HepG2 (cell line): ENCODE results near the gene CNNM4. TPM values are rescaled to one million over a fixed set of nuclear protein-coding genes. Genes with fewer than 3 reads are reported as not detected.

ENCODE experiments used
- AGO1 ChIP-seq: fragments of 200-400 bp; formaldehyde crosslinking; IDR thresholded peaks from 2 replicates; pipeline ENCODE4 v1.6.1; 2017; ENCODE audit warnings: mild to moderate bottlenecking, low read depth, low read length, moderate library complexity; ENCODE audit not compliant: poor library complexity, severe bottlenecking
- HNF1A ChIP-seq, 2 experiments: sonication (generic) in 1 of 2; formaldehyde crosslinking in 1 of 2; IDR thresholded peaks; 2 replicates each; pipeline versions ENCODE4 v1.4.0 to v1.6.1; 2016 to 2020; ENCODE audit warnings: borderline replicate concordance in 1 of 2, low read depth in 1 of 2, mild to moderate bottlenecking in 1 of 2, missing genetic modification reagents in 1 of 2
- HNRNPUL1 ChIP-seq: fragments of 200-400 bp; formaldehyde crosslinking; IDR thresholded peaks from 2 replicates; pipeline ENCODE4 v1.6.1; 2017; ENCODE audit warnings: low read depth, mild to moderate bottlenecking, low read length, moderate library complexity
- KDM5B ChIP-seq: sonication (generic); formaldehyde crosslinking; IDR thresholded peaks from 2 replicates; pipeline ENCODE4 v1.4.0; 2020; ENCODE audit warnings: missing genetic modification reagents, mild to moderate bottlenecking, borderline replicate concordance
- MLLT10 ChIP-seq: sonication (generic); formaldehyde crosslinking; IDR thresholded peaks from 2 replicates; pipeline ENCODE4 v1.4.0; 2020; ENCODE audit warnings: missing genetic modification reagents
- NFRKB ChIP-seq: fragments of 450-650 bp; IDR thresholded peaks from 2 replicates; pipeline ENCODE4 v1.6.1; 2017
- PCBP1 ChIP-seq: fragments of 200-400 bp; formaldehyde crosslinking; IDR thresholded peaks from 2 replicates; pipeline ENCODE4 v1.6.1; 2017; ENCODE audit warnings: mild to moderate bottlenecking, low read depth, low read length, borderline replicate concordance
- PTBP1 ChIP-seq: fragments of 200-400 bp; formaldehyde crosslinking; IDR thresholded peaks from 2 replicates; pipeline ENCODE4 v1.6.1; 2018; ENCODE audit warnings: low read length, low read depth; ENCODE audit not compliant: poor library complexity, severe bottlenecking
- THYN1 ChIP-seq: sonication (generic); formaldehyde crosslinking; IDR thresholded peaks from 2 replicates; pipeline ENCODE4 v1.8.1; 2023; ENCODE audit warnings: low read depth, mild to moderate bottlenecking, moderate library complexity, missing genetic modification reagents, borderline replicate concordance
- ZBTB14 ChIP-seq: sonication (generic); formaldehyde crosslinking; IDR thresholded peaks from 2 replicates; pipeline ENCODE4 v1.4.0; 2020; ENCODE audit warnings: missing genetic modification reagents
- ZFP62 ChIP-seq: sonication (generic); formaldehyde crosslinking; IDR thresholded peaks from 2 replicates; pipeline ENCODE4 v1.4.0; 2020; ENCODE audit warnings: missing genetic modification reagents
- ZKSCAN8 ChIP-seq: IDR thresholded peaks from 2 replicates; pipeline ENCODE4 v1.6.1; 2016; ENCODE audit warnings: borderline replicate concordance, missing genetic modification reagents, missing compliant biosample characterization
- ZNF276 ChIP-seq: sonication (generic); formaldehyde crosslinking; IDR thresholded peaks from 2 replicates; pipeline ENCODE4 v1.4.0; 2020; ENCODE audit warnings: mild to moderate bottlenecking, low read depth, missing genetic modification reagents
- ZNF749 ChIP-seq: sonication (generic); formaldehyde crosslinking; IDR thresholded peaks from 2 replicates; pipeline ENCODE4 v1.8.0; 2022; ENCODE audit warnings: mild to moderate bottlenecking, missing genetic modification reagents, moderate library complexity, borderline replicate concordance
- polyA plus RNA-seq, 8 experiments: library from polyadenylated mRNA; depleted of rRNA in 3 of 8; stranded (reverse) in 7 of 8; unstranded in 1 of 8; fragments of >200 nt; fragmentation: Illumina TruSeq in 4 of 8; extraction: Trizol in 4 of 8; gene quantifications; 2 replicates each; pipeline versions ENCODE4 v1.2.1 to v1.2.3, GENCODE V29; 2011 to 2016; ENCODE audit warnings: low read depth in 4 of 8, missing spikeins in 1 of 8, mixed read lengths in 1 of 8; ENCODE audit not compliant: insufficient read depth in 1 of 8
- total RNA-seq, 5 experiments: library from RNA; depleted of rRNA; stranded (reverse); fragments of >200 nt; fragmentation: Illumina TruSeq; extraction: Trizol; gene quantifications; 2 replicates each; pipeline ENCODE4 v1.2.3, GENCODE V29; 2016; ENCODE audit warnings: low read depth in 1 of 5
- TF ChIP-seq, protein P1 (sequence below): sonication (generic); formaldehyde crosslinking; IDR thresholded peaks from 2 replicates; pipeline ENCODE4 v1.4.0; 2020; ENCODE audit warnings: missing genetic modification reagents, borderline replicate concordance
- TF ChIP-seq, protein P2 (sequence below): sonication (generic); formaldehyde crosslinking; IDR thresholded peaks from 2 replicates; pipeline ENCODE4 v1.4.0; 2020; ENCODE audit warnings: missing genetic modification reagents

Gene CNNM4
- total and polyA plus RNA-seq, 2 of the 13 experiments (the other 11 are each of a cell fraction or from before 2014, with no cell fraction given) = 5.9 to 8.4 TPM

DNA sequence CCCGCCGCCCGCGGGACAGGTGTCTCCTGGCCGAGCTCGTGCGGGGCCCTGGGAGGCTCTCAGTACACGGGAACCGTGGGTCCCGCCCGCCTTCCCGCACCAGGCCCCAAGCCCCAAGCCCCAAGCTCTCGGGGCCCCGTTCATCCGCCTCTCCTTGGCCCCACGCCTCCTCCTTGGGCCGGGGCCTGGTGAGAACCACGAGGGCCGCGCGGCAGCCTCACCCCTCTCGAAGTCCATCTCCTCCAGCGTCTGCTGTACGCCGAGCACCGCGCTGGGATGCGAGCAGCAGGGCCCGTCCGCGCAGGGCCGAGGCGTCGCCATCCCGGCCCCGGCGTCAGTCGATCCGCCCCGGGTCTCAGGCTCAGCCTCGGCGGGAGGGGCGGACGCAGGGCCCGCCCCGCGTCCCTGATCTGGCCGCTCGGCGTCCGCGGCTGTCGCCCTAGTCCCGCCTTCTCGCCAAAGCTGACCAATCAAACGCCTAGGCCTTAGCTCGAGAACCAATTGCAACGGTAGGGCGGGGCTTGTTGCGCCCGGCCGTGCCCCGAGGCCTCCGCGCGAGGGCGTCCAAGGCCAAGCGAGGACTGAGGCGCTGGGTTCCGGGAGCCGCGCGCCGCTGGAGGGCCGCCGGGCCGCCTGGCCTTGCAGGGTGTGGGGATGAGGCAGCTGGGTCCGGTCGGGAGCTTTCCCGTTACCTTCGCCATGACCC, 97.1 kb downstream of the CNNM4 start, which contains the start of gene ANKRD39 (continued):
- TF ChIP-seq, protein P1, sequence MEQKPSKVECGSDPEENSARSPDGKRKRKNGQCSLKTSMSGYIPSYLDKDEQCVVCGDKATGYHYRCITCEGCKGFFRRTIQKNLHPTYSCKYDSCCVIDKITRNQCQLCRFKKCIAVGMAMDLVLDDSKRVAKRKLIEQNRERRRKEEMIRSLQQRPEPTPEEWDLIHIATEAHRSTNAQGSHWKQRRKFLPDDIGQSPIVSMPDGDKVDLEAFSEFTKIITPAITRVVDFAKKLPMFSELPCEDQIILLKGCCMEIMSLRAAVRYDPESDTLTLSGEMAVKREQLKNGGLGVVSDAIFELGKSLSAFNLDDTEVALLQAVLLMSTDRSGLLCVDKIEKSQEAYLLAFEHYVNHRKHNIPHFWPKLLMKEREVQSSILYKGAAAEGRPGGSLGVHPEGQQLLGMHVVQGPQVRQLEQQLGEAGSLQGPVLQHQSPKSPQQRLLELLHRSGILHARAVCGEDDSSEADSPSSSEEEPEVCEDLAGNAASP (CRISPR knock-in tag) = peak; percentile 76
- TF ChIP-seq HNF1A (IDR thresholded peaks at IDR 0.05; ENCODE audit: low read depth) (no peak), HNF1A (CRISPR knock-in tag; IDR thresholded peaks at IDR 0.05; ENCODE audit: borderline replicate concordance) (peak; percentile 75; the same call in 1 of the 2 replicates), PTBP1 (no peak), PCBP1 (peak; percentile 59; the same call in 1 of the 2 replicates), ZNF749 (CRISPR knock-in tag) (peak; percentile 95), KDM5B (CRISPR knock-in tag) (peak; percentile 97), AGO1 (no peak), ZNF276 (CRISPR knock-in tag) (peak; percentile 86), ZBTB14 (CRISPR knock-in tag) (no peak; the same call in 1 of the 2 replicates), ZKSCAN8 (CRISPR knock-in tag) (peak; percentile 33; the same call in 1 of the 2 replicates), ZFP62 (CRISPR knock-in tag) (no peak), NFRKB (no peak), THYN1 (CRISPR knock-in tag) (peak; percentile 94; the same call in 1 of the 2 replicates), MLLT10 (no peak), HNRNPUL1 (no peak; the same call in 1 of the 2 replicates)
- TF ChIP-seq, protein P2, sequence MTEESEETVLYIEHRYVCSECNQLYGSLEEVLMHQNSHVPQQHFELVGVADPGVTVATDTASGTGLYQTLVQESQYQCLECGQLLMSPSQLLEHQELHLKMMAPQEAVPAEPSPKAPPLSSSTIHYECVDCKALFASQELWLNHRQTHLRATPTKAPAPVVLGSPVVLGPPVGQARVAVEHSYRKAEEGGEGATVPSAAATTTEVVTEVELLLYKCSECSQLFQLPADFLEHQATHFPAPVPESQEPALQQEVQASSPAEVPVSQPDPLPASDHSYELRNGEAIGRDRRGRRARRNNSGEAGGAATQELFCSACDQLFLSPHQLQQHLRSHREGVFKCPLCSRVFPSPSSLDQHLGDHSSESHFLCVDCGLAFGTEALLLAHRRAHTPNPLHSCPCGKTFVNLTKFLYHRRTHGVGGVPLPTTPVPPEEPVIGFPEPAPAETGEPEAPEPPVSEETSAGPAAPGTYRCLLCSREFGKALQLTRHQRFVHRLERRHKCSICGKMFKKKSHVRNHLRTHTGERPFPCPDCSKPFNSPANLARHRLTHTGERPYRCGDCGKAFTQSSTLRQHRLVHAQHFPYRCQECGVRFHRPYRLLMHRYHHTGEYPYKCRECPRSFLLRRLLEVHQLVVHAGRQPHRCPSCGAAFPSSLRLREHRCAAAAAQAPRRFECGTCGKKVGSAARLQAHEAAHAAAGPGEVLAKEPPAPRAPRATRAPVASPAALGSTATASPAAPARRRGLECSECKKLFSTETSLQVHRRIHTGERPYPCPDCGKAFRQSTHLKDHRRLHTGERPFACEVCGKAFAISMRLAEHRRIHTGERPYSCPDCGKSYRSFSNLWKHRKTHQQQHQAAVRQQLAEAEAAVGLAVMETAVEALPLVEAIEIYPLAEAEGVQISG (CRISPR knock-in tag) = peak; percentile 76
